NCI-H748 treated with DMSO at 0.1 percent for 48 hours (cell line): Measurements from ENCODE around the gene DNASE2B.

Source experiments
- DNase-seq: peaks from one replicate; lab custom pipeline; 2025; lab: John Stamatoyannopoulos, UW

Gene DNASE2B

DNA sequence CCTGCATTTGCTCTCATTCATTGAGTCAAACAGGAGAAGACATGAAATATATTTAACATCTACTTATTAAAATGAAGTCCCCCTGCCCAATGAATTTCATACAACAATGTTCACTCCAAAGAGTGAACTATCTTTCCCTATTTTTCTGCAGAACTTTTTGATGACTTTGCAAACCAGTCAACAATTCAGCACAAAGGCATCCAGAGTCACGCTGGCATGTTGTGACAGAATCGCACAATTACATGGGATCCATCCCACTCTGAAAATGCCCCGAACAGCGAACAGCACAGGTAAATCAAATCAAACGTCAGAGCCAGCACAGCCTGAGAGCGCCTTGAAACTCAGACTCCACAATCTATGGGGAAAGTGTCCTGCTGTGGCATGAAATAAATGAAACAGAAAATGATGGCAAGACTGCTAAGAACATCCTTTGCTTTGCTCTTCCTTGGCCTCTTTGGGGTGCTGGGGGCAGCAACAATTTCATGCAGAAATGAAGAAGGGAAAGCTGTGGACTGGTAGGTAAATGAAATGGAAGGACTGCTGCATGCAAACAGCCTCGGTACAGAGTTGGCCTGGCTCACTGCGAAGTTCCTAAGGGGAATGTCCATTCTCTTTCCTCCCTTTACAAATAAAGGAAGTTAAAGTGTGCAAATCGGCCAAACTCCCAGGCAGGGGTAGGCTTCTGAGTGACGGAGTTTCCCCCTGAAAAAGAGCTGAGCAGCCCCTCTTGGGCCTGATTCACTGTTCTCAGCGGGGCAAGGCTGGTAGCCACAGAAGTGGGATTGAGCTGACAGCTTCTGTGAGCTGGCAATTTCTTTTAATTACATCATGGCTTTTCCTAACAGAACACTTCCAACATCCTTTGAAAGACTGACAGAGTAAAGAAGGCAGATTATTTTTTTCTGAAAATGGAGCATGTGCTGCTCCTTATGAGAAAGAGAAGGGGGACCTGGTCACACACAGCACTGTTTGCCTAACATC is at the start of gene DNASE2B:
TSS of gene DNASE2B (plus strand) at position 310 of the 981 bp plus-strand sequence. CDS start at position 391, 81 bp downstream.
- DNase-seq: no peak

DNA sequence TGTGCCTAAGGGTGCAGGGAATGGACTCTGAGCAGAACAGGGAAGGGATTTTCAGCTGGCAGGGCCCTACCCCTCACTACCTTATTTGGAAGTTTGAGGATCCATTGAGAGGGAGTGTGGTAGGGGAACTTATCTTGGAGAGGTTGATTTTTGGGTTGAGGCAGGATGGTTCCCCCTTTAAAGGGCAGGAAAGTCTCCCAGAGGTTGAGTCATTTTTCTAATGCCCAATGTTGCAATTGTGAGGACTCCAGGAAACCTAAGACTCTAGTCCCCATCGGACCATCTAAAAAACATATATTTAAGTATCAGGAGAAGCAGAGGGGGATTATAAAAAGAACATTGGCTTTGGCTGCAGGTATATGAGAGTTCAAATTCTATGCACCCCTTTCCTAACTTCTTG is 49.5 kb upstream of the DNASE2B start:
- no peak for DNase-seq

DNA sequence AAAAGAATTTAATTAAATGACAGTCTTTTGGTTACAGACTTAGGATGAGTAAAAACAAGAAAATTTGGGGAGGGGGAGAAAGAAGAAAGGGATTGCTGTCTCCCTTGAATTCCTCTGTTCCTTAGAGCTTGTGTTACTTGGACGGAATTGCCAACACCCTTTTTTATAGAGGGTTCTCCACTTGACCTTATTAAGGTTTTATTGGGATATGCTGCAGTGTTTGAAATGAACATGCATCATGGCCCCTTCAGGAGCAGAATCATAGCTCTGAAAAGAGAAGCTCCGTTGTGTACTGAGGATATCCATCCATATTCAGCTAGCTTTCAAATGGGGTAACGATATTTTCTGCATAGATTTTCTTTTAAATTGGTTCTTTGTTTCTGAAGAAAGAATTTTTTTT is 48.2 kb upstream of the DNASE2B start:
- DNase-seq: no peak

- DNase-seq: no peak
Measured at GRCh38 chr1:84350550-84350949, 47.7 kb upstream of the DNASE2B start.

DNA sequence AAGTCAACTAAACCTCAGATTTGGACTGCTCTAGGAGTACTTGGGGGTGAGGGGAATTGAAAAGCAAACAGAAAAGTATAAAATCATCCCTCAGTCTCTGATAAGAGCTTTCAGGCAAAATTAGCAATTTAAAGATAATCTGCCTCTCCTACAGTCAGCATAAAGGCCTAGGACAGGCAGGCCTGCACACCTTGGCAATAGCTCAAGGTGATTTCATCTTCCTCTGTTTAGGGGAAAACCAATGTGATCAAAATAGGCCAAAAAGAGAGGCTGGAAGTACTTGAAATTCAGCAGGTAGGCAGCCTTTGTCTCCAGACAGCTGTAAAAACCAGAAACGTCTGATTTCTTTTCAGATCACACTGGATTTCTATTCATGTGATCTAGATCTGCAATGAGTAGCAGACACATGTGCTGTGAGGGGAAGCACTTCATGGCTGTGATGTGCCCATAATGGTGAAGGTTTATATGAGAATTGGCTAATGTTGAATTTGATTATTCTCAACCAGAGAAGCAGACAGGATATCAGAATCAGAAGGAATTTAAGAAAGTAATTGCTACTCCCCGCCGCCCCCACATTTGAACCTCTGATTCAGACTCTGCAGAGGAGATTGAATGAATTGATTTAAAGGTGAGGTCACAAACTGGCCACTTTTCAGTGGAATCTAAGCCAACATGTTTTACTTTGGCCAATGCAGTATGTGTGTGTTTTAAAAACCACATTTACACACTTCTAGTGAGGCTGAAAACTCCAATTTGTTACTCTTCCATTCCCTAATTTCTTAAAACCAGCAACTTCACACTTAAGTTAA is 45.8 kb upstream of the DNASE2B start:
- DNase-seq: no peak

DNA sequence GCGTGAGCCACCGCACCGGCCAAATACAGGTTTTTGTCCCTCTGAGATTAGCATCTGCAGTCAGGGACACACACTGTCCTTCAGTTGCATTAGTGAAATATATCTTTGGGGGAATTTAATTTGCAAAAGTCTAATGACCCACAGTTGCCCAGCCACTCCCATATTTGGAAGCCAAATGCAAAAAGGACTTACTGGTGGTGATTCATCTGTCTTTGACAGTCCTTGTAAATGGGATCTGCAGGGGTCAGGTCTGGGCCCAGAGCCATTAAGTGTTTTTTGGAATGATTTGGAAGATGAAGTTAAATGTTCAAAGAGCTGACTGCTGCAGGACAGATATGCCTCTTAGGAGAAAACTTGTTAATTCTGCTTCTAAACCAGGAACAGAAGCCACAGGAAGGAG is 44.6 kb upstream of the DNASE2B start:
- DNase-seq: no peak

- no peak for DNase-seq
Measured at GRCh38 chr1:84355556-84355955, 42.7 kb upstream of the DNASE2B start.

- DNase-seq: no peak
Measured at GRCh38 chr1:84356881-84357280, 41.4 kb upstream of the DNASE2B start.

DNA sequence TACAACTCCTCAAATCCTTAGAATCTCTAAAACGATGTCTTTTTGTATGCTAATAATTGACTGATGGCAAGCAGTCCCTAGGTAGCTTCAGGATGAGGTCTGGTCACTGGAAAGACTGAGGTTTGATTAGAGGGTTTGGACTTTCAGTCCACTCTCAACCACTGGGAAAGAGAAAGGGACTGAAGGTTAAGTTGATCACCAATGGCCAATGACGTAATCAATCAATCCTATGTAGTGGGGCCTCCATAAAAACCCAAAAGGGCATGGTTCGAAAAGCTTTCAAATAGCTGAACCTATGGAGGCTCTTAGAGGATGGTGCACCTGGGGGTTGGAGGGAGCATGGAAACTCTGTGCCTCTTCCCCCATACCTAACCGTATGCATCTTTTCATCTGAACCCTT is 39.6 kb upstream of the DNASE2B start:
- DNase-seq: no peak

DNA sequence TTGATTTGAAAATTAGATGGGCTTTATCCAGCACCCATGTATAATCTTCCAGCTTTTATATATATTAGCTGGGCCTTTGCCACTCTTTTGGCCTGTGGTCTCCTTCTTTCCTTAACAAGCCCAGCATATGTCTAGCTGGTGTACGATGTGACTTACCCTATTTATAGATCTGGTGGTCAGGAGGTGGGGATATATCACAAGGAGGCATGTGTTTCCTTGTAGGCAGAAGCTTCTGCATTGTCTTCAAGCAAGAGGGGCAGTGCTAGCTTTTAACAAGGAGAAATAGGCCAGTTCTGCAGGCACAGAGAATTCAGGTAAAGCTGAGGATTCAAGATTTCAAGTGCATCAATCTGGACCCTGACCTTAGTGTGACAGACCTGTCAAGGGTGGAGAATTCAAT is 38.0 kb upstream of the DNASE2B start:
- DNase-seq: no peak

DNA sequence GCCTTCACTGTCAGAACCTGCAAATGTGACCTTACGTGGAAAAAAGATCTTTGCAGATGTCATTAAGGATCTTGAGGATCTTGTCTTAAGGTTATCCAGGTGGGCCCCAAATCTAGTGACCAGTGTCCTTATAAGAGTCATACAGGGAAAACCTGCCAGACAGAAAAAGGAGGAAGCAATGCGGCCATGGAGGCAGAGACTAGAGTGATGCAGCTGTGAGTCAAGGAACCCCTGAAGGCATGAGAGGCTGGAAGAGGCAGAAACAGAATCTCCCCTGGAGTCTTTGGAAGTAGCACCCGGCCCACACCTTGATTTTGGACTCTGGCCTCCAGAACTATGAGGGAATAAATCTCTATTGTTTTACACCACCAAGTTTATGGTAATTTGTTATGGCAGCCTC is 36.5 kb upstream of the DNASE2B start:
- DNase-seq: no peak

- no peak for DNase-seq
Measured at GRCh38 chr1:84363019-84363418, 35.3 kb upstream of the DNASE2B start.

GRCh38 chr1:84363622-84364021 is 34.7 kb upstream of the DNASE2B start:
- no peak for DNase-seq

- DNase-seq: no peak
Measured at GRCh38 chr1:84365225-84366221, 32.8 kb upstream of the DNASE2B start.

DNA sequence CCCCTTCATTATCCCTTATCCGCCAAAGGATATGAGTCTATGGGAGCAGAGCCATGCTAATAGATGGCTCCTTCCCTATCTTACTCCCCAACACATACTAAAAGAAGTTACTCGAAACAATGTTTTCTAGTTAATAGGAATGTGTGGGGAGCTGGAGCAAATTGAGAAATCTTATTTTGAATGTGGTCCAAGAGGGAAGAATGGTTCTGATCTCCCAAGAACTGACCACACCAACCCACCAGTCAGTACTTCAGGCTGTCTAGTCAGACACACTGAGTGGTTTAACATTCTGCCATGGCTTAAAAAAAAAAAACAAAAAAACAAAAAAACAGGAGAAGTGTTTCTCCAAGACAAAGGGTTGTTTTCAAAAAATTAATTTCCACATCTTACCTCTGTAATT is 31.5 kb upstream of the DNASE2B start:
- DNase-seq: no peak

GRCh38 chr1:84367219-84367618 is 31.1 kb upstream of the DNASE2B start:
- no peak for DNase-seq

DNA sequence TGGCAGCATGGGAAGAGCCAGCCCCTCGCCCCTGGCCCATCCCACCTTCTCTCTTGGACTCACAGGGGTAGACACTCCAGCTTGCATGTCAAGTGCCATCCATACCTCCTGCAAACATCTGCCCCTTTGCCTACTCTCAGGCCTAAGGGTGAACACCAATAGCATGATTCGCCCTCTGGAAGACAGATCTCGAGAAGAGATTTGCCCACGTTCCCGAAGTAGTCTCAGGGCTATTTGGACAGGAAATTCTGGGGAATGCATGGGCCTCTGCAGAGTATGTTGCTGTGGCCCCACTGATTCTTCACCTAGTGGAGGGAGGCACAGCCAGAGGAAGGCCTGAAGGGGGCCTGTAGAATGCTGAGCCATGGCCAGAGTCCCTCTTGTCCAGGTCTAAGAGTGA is 29.8 kb upstream of the DNASE2B start:
- no peak for DNase-seq

GRCh38 chr1:84370266-84370665 is 28.0 kb upstream of the DNASE2B start:
- no peak for DNase-seq

DNA sequence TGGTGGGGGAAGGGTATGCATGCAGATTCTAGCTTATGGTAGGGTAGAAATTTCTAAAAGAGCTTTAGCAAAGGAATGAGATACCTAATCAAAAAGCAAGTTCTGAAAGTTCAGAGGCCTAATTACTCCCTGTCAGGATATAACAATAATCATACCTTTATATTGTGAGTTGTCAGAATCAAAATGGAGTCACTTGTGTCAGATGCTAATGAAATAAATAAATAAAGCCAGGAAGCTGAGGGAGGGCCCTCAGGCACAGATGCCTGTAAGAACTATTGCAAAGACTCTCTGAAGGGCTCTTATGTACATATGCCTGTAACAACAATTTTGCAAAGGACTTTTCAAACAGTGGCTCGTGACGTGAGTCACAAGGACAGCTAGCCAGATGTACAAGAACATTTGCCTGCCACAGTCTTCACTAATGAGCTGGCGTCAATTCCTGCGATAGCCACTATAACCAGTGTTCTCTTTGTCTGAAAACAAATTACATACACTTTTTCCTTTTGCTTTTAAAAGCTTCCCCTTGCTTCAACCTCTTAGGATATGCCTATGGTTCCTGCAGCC is 27.4 kb upstream of the DNASE2B start:
- no peak for DNase-seq

- no peak for DNase-seq
Measured at GRCh38 chr1:84373436-84374141, 24.7 kb upstream of the DNASE2B start.
